HepG2 (cell line): ENCODE measurements around the gene RRBP1. TPM values are rescaled to one million over a fixed set of nuclear protein-coding genes. Genes with fewer than 3 reads are reported as not detected.

Experiments used
- ATF4 ChIP-seq, 2 experiments: fragments of 450-650 bp in 1 of 2; sonication (generic) in 1 of 2; formaldehyde crosslinking; IDR thresholded peaks; 2 replicates each; pipeline versions ENCODE4 v1.5.0 to v1.8.0; 2020 to 2022; ENCODE audit warnings: mild to moderate bottlenecking in 1 of 2, missing genetic modification reagents in 1 of 2
- HES4 ChIP-seq: sonication (generic); formaldehyde crosslinking; IDR thresholded peaks from 2 replicates; pipeline ENCODE4 v1.9.0; 2021; ENCODE audit warnings: mild to moderate bottlenecking, missing genetic modification reagents, borderline replicate concordance
- HNF1B ChIP-seq: sonication (generic); formaldehyde crosslinking; IDR thresholded peaks from 2 replicates; pipeline ENCODE4 v1.5.1; 2020; ENCODE audit warnings: mild to moderate bottlenecking, moderate library complexity, missing genetic modification reagents
- PCBP1 ChIP-seq: fragments of 200-400 bp; formaldehyde crosslinking; IDR thresholded peaks from 2 replicates; pipeline ENCODE4 v1.6.1; 2017; ENCODE audit warnings: mild to moderate bottlenecking, low read depth, low read length, borderline replicate concordance
- SIN3B ChIP-seq: fragments of 150-350 bp; IDR thresholded peaks from 2 replicates; pipeline ENCODE4 v1.6.1; 2014; ENCODE audit warnings: low read length
- ZHX2 ChIP-seq, 2 experiments: sonication (generic) in 1 of 2; formaldehyde crosslinking in 1 of 2; IDR thresholded peaks; 2 replicates each; pipeline versions ENCODE4 v1.6.1 to v1.9.0; 2014 to 2022; ENCODE audit warnings: antibody characterized with exemption in 1 of 2, borderline replicate concordance in 1 of 2, inconsistent platforms in 1 of 2, low read depth in 1 of 2, missing genetic modification reagents in 1 of 2
- ZKSCAN5 ChIP-seq: sonication (generic); formaldehyde crosslinking; IDR thresholded peaks from 2 replicates; pipeline ENCODE4 v1.5.1; 2020; ENCODE audit warnings: mild to moderate bottlenecking, missing genetic modification reagents
- ZNF747 ChIP-seq: sonication (generic); formaldehyde crosslinking; IDR thresholded peaks from 2 replicates; pipeline ENCODE4 v1.8.1; 2023; ENCODE audit warnings: missing genetic modification reagents, mild to moderate bottlenecking, borderline replicate concordance
- ZNF75D ChIP-seq: sonication (generic); formaldehyde crosslinking; IDR thresholded peaks from 2 replicates; pipeline ENCODE4 v1.8.1; 2023; ENCODE audit warnings: missing genetic modification reagents, mild to moderate bottlenecking, borderline replicate concordance
- ZNF790 ChIP-seq: sonication (generic); formaldehyde crosslinking; IDR thresholded peaks from 2 replicates; pipeline ENCODE4 v1.8.0; 2022; ENCODE audit warnings: missing genetic modification reagents, mild to moderate bottlenecking, borderline replicate concordance
- polyA plus RNA-seq, 8 experiments: library from polyadenylated mRNA; depleted of rRNA in 3 of 8; stranded (reverse) in 7 of 8; unstranded in 1 of 8; fragments of >200 nt; fragmentation: Illumina TruSeq in 4 of 8; extraction: Trizol in 4 of 8; gene quantifications; 2 replicates each; pipeline versions ENCODE4 v1.2.1 to v1.2.3, GENCODE V29; 2011 to 2016; ENCODE audit warnings: low read depth in 4 of 8, missing spikeins in 1 of 8, mixed read lengths in 1 of 8; ENCODE audit not compliant: insufficient read depth in 1 of 8
- total RNA-seq, 5 experiments: library from RNA; depleted of rRNA; stranded (reverse); fragments of >200 nt; fragmentation: Illumina TruSeq; extraction: Trizol; gene quantifications; 2 replicates each; pipeline ENCODE4 v1.2.3, GENCODE V29; 2016; ENCODE audit warnings: low read depth in 1 of 5

The RRBP1 gene
- total and polyA plus RNA-seq, 2 of the 13 experiments (the other 11 are each of a cell fraction or from before 2014, with no cell fraction given), result 150 to 222 TPM

GRCh38 chr20:17727351-17727750, 45.3 kb upstream of the RRBP1 start (continued):
- no peak for TF ChIP-seq ZNF747 (CRISPR knock-in tag)
- no peak for TF ChIP-seq PCBP1
- no peak for TF ChIP-seq SIN3B
- TF ChIP-seq ZNF790 (CRISPR knock-in tag), result no peak
- no peak for TF ChIP-seq ZNF75D
- TF ChIP-seq ZKSCAN5 (CRISPR knock-in tag), result no peak
- no peak for TF ChIP-seq HNF1B
- no peak for TF ChIP-seq HES4 (CRISPR knock-in tag)
- TF ChIP-seq ZHX2 (IDR thresholded peaks at IDR 0.05; ENCODE audit: low read depth), result no peak
- no peak for TF ChIP-seq ZHX2 (CRISPR knock-in tag; IDR thresholded peaks at IDR 0.05; ENCODE audit: borderline replicate concordance)
- no peak for TF ChIP-seq ATF4 (CRISPR knock-in tag; IDR thresholded peaks at IDR 0.05)
